PC-3 (cell line): ENCODE results near the gene WDFY3.

ENCODE experiments used
- EZH2 ChIP-seq: fragments of 300-600 bp; sonication (generic); IDR thresholded peaks from one replicate; pipeline ENCODE4 v1.6.1; 2017; ENCODE audit warnings: antibody characterized with exemption, mild to moderate bottlenecking, low read length; ENCODE audit not compliant: unreplicated experiment
- TF ChIP-seq, protein P1 (sequence below): fragments of 300-600 bp; sonication (generic); conservative IDR thresholded peaks from 2 replicates; pipeline ENCODE4 v1.5.1; 2017; ENCODE audit warnings: antibody characterized with exemption, low read depth, mild to moderate bottlenecking, low read length

- TF ChIP-seq, protein P1, sequence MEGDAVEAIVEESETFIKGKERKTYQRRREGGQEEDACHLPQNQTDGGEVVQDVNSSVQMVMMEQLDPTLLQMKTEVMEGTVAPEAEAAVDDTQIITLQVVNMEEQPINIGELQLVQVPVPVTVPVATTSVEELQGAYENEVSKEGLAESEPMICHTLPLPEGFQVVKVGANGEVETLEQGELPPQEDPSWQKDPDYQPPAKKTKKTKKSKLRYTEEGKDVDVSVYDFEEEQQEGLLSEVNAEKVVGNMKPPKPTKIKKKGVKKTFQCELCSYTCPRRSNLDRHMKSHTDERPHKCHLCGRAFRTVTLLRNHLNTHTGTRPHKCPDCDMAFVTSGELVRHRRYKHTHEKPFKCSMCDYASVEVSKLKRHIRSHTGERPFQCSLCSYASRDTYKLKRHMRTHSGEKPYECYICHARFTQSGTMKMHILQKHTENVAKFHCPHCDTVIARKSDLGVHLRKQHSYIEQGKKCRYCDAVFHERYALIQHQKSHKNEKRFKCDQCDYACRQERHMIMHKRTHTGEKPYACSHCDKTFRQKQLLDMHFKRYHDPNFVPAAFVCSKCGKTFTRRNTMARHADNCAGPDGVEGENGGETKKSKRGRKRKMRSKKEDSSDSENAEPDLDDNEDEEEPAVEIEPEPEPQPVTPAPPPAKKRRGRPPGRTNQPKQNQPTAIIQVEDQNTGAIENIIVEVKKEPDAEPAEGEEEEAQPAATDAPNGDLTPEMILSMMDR: no peak
- no peak for TF ChIP-seq EZH2
Observed at GRCh38 chr4:84874619-84875018, 91.9 kb downstream of the WDFY3 start.
